Muscle layer of duodenum (tissue), 2 donors: Measurements from ENCODE around the gene ETV6.
"Not testable (repeated sequence)": the region's sequence is repeated elsewhere in the genome, so short reads cannot be mapped to it uniquely, and the experiment has no call there.

Experiments used
- H3K27ac ChIP-seq: one replicate; pipeline ENCODE4 v1.7.0; 2013; ENCODE audit warnings: mild to moderate bottlenecking, low read length
- H3K27me3 ChIP-seq: one replicate; pipeline ENCODE4 v1.7.0; 2013; ENCODE audit warnings: low read depth, mild to moderate bottlenecking, control low read depth, low read length
- H3K36me3 ChIP-seq, 2 donors: one replicate each; pipeline ENCODE4 v1.7.0; 2013; ENCODE audit warnings: low read length in 2 of 2, control low read depth in 1 of 2, mild to moderate bottlenecking in 1 of 2; ENCODE audit not compliant: insufficient read depth in 2 of 2, control insufficient read depth in 1 of 2
- H3K4me1 ChIP-seq, 2 donors: one replicate each; pipeline ENCODE4 v1.7.0; 2013; ENCODE audit warnings: low read length in 2 of 2, mild to moderate bottlenecking in 2 of 2, control low read depth in 1 of 2, moderate library complexity in 1 of 2; ENCODE audit not compliant: insufficient read depth in 2 of 2, control insufficient read depth in 1 of 2
- H3K4me3 ChIP-seq, 2 donors: one replicate each; pipeline ENCODE4 v1.7.0; 2013; ENCODE audit warnings: low read length in 2 of 2, low read depth in 1 of 2, mild to moderate bottlenecking in 1 of 2
- H3K9me3 ChIP-seq, 2 donors: one replicate each; pipeline ENCODE4 v1.7.0; 2013; ENCODE audit warnings: low read length in 2 of 2, control low read depth in 1 of 2, mild to moderate bottlenecking in 1 of 2; ENCODE audit not compliant: control insufficient read depth in 1 of 2
- donor health status: healthy.

The ETV6 gene

DNA sequence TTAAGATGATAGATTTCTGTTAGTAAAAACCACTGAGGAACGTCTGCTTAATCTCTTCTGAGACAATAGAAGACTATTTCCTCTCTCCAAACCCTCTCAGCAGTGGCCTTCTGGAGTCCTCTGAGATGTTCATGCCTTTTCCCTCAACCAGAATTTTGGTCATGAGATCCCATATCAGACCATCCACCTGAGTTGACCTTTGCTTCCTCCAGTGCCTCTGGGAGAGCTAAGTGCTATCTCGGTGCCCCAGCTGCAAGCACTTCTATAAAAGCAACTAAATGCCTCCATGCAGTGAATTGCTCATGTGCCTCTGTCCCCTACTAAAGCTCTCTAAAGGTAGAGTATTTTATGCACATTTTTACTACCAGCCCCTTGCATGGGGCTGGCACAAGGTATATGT, 248.4 kb downstream of the ETV6 start:
- Histone ChIP-seq H3K4me3 (no peak overlapping the region), H3K4me1 (no peaks in the 10 kb centered on the region), H3K27me3 (no peaks in the 10 kb centered on the region), H3K36me3 (peaks cover 7 to 11% of the 10 kb centered on the region in 2 donors), H3K9me3 (no peaks in the 10 kb centered on the region), H3K27ac (no peak overlapping the region)

DNA sequence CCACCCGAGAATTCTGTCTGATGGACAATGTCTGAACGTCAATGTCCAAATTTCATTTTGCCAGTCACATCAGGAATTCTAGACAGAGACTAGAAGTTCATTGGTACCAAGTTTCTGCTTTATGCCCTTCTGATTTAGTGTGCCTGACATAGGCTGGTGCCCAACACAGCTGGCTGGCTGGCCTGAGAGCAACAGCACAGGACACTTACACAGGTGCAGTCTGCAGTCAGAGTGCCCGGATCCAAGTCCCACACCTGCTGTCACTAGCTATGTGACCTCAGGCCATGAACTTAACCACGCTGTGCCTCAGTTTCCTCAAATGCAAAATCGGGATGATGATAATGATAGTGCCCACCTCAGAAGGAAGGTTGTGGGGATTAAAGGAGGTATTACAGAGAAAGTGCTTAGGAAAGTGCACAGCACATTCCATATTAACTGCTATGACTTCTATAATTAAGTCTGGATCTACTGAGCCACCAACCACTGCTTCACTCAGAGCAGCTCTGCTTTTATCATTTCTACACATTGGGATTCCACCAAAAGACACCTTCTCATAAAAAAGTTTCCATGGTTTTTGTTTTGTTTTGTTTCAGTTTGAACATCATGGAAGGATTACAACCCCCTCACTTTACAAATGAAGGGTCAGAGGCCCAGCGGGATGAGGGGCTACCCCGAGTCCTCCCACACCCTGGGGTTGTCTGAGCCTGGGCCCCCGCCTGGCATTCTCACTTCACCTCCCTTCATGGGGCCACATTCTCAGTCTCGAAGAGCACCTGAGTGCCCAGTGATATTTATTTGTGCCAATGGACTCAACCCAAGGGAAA, 252.4 kb downstream of the ETV6 start:
- H3K4me3 ChIP-seq: no peak overlapping the region
- no peak overlapping the region for H3K27ac ChIP-seq
- H3K36me3 ChIP-seq: no peaks in the 10 kb centered on the region
- H3K4me1 ChIP-seq: no peaks in the 10 kb centered on the region
- H3K27me3 ChIP-seq: no peaks in the 10 kb centered on the region
- H3K9me3 ChIP-seq: no peaks in the 10 kb centered on the region

DNA sequence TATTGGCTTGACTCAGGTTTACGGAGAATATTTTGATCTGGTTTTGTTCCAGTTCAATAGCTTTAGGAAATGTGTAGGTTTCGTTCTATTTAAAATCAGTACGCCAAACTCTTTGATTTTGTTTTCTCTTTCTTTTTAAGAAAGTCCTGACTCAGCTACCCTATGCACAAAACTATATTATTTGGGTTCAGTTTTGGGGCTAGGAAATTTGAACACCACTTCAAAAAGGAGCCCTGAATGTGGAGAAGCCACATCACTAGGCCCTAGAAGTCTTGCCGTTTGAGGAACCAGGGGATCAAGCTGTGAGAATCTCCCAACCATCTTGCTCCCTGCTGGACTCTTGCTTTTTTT, 253.0 kb downstream of the ETV6 start:
- Histone ChIP-seq H3K27me3 (no peaks in the 10 kb centered on the region), H3K27ac (no peak overlapping the region), H3K4me1 (no peaks in the 10 kb centered on the region), H3K4me3 (no peak overlapping the region), H3K36me3 (no peaks in the 10 kb centered on the region), H3K9me3 (no peaks in the 10 kb centered on the region)

DNA sequence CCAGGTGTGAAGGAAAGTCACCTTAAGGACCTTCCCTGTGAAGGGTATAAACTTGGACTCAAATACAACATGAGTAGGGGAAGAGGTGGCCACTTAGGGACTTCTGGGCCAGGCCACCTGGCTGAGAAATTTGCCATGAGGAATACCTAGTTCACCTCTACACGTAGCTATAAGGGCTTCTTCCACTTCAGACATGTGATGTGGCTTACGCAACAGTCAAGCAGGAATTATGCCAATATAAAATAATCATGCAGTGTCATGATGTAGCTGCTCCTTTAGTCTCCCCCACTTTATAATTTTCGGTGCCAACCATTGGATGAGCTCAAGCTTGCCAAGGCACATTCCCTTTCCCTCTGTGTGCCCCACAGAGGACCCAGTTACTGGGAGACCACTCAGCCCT, 254.7 kb downstream of the ETV6 start:
- no peaks in the 10 kb centered on the region for H3K27me3 ChIP-seq

DNA sequence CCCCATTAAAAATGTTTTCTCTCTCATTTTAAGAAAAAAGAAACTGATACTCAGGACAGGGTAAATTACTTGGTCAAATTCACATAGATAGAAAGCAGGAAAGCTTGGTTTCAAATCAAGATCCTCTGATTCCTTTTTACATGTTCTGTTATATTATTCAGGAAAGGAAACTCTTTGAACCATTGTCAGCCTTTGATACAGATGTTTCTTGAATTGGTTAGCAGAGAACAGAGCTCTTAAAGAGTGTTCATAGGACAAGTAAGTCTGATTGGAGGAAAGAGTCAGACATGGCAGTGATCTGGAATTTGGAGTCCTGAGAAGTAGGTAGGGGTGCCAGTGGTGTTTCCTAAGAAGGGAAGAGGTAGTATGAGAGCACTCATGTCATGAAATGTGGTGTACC, 256.1 kb downstream of the ETV6 start:
- H3K4me3 ChIP-seq: no peak overlapping the region
- H3K27me3 ChIP-seq: no peaks in the 10 kb centered on the region
- H3K9me3 ChIP-seq: peaks cover 0 to 8% of the 10 kb centered on the region in 2 donors
- H3K4me1 ChIP-seq: no peaks in the 10 kb centered on the region
- no peaks in the 10 kb centered on the region for H3K36me3 ChIP-seq
- H3K27ac ChIP-seq: no peak overlapping the region

More for the DNA sequence above, 254.7 kb downstream of the ETV6 start:
- Histone ChIP-seq H3K9me3 (peaks cover 0 to 6% of the 10 kb centered on the region in 2 donors), H3K4me1 (no peaks in the 10 kb centered on the region), H3K36me3 (no peaks in the 10 kb centered on the region), H3K4me3 (no peak overlapping the region), H3K27ac (no peak overlapping the region)

DNA sequence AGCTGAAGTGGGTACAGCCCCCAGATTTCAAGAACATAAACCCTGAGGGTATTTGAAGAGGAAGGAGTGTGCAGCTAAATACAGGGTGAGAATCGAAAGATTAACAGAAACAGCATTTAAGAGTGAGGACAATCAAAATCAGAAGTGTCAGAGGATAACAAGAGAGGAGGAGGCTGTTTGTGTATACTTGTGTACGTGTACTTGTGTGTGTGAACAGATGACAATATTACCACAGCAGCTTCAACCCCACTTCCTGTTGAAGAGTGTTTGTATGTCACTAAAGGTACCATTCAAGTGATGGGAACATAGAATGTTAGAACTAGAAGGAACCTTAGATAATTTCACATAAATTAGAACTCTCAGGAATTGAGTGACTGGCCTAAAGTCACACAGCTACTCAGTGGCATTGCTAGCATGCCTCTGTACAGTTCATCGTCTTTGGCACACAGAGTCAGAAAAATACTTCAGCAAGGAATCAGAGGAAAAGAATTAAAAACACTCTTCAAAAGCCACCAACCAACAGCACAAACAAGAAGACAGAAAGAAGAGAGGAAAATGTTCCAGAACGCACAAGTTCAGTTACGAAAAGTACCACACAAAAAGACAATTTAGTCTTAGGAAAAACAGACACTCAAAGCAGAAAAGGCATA, 256.9 kb downstream of the ETV6 start:
- H3K27ac ChIP-seq: no peak overlapping the region
- H3K4me3 ChIP-seq: no peak overlapping the region
- H3K9me3 ChIP-seq: peaks cover 0 to 8% of the 10 kb centered on the region in 2 donors
- no peaks in the 10 kb centered on the region for H3K4me1 ChIP-seq
- no peaks in the 10 kb centered on the region for H3K27me3 ChIP-seq
- H3K36me3 ChIP-seq: no peaks in the 10 kb centered on the region

DNA sequence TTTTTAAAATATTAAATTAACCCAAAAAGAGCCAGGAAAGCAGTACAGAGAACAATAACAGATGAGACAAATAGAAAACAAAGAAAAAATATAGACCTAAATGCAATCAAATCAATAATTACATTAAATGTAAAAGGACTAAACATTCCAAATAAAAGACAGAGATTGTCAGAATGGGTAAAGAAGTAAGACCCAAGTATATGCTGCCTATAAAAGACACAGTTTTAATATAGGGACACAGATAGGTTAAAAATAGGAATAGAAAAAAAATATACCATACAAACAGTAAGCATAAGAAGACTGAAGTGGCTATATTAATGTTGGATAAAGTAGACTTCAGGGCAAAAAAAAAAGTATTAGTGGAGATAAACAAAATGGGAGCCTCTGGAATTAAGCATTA, 258.2 kb downstream of the ETV6 start:
- no peak overlapping the region for H3K27ac ChIP-seq
- no peaks in the 10 kb centered on the region for H3K4me1 ChIP-seq
- no peaks in the 10 kb centered on the region for H3K36me3 ChIP-seq
- peaks cover 0 to 8% of the 10 kb centered on the region in 2 donors for H3K9me3 ChIP-seq
- H3K4me3 ChIP-seq: no peak overlapping the region
- H3K27me3 ChIP-seq: no peaks in the 10 kb centered on the region

DNA sequence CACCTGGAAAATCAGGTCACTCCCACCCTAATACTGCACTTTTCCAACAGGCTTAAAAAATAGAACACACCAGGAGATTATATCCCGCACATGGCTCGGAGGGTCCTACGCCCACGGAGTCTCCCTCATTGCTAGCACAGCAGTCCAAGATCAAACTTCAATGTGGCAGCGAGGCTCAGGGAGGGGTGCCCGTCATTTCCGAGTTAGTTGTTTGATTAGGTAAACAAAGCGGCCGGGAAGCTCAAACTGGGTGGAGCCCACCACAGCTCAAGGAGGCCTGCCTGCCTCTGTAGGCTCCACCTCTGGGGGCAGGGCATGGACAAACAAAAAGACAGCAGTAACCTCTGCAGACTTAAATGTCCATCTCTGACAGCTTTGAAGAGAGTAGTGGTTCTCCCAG, 259.9 kb downstream of the ETV6 start:
- H3K36me3 ChIP-seq, H3K4me1 ChIP-seq, H3K27ac ChIP-seq, H3K27me3 ChIP-seq, H3K4me3 ChIP-seq, H3K9me3 ChIP-seq: not testable (repeated sequence)

DNA sequence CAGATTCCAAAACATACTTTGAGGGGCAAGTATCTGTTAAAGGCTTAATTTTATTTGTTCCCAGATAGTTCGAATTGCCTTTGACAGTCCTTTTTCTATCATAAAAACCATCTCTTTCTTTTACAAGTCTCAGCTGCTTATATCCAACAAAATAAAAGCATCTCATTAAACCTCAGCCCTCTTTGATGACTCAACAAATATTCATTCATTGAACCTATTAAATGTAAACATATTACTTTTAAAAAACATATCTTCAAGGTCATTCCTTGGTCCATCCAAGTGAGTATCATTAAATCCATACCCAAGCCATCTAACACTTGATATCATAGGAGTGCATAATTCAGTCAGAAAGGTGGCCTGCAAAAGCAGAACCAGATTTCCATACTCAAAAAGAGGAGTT, 266.6 kb downstream of the ETV6 start:
- H3K9me3 ChIP-seq: no peaks in the 10 kb centered on the region
- no peak overlapping the region for H3K4me3 ChIP-seq
- H3K36me3 ChIP-seq: no peaks in the 10 kb centered on the region
- no peaks in the 10 kb centered on the region for H3K4me1 ChIP-seq
- no peaks in the 10 kb centered on the region for H3K27me3 ChIP-seq
- no peak overlapping the region for H3K27ac ChIP-seq

DNA sequence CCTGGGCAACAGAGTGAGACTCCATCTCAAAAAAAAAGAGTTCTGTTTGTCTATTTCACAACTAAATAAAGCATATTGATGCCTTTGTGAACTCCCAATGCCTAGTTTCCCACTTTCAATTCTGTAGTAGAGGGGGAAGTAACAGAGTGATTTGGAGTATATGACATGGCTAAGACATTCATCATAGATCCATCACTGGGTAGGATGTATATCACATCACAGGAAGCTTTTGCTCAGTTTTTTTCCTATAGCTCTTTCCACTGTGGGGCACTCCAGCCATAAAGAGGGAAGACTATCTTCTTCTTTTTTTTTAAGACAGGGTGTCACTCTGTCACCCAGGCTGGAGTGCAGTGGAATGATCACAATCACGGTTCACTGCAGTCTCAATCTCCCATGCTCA, 267.3 kb downstream of the ETV6 start:
- no peaks in the 10 kb centered on the region for H3K4me1 ChIP-seq
- H3K9me3 ChIP-seq: no peaks in the 10 kb centered on the region
- H3K4me3 ChIP-seq: no peak overlapping the region
- no peaks in the 10 kb centered on the region for H3K27me3 ChIP-seq
- no peak overlapping the region for H3K27ac ChIP-seq
- no peaks in the 10 kb centered on the region for H3K36me3 ChIP-seq

DNA sequence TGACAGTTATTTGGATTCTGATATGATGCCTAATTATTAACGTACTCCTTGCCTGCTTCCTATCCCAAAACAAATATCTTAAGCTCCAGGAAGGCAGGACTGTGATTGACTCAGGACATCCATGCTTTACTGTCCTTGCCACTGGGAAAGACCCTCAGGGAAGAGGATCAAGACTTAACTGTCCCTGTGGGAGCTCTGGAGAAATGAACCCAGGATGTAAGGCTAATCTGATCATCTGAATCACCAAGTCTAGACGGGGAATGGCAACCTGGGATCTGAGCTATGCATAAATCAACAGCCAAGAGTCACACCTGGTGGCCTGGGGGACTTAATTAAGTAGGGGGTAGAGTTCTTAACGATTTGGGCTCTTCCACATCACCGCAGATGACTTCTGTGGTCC, 268.0 kb downstream of the ETV6 start:
- no peaks in the 10 kb centered on the region for H3K36me3 ChIP-seq
- H3K27ac ChIP-seq: no peak overlapping the region
- no peak overlapping the region for H3K4me3 ChIP-seq
- H3K27me3 ChIP-seq: no peaks in the 10 kb centered on the region
- H3K9me3 ChIP-seq: no peaks in the 10 kb centered on the region
- H3K4me1 ChIP-seq: no peaks in the 10 kb centered on the region

DNA sequence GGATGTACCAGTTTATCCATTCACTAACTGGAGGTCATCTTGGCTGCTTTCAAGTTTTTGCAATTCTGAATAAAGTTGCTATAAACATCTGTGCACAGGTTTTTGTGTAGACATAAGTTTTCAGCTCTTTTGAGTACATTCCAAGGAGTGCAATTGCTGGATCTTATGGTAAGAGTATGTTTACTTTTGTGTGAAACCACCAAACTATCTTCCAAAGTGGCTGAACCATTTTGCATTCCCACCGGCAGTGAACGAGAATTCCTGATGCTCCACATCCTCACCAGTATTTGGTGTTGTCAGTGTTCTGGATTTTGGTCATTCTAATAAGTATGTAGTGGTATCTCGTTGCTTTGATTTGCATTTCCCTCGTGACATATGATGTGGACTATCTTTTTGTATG, 270.8 kb downstream of the ETV6 start:
- Histone ChIP-seq H3K27ac (no peak overlapping the region), H3K27me3 (no peaks in the 10 kb centered on the region), H3K36me3 (no peaks in the 10 kb centered on the region), H3K4me1 (no peaks in the 10 kb centered on the region), H3K4me3 (no peak overlapping the region), H3K9me3 (no peaks in the 10 kb centered on the region)
